VCaP (cell line): Measurements from ENCODE around the gene RAI1.

Source experiments
- H3K27ac ChIP-seq: fragments of 450-650 bp; 2 replicates; pipeline ENCODE4 v1.5.1; 2017
- TF ChIP-seq, protein P1 (sequence below): fragments of 450-650 bp; conservative IDR thresholded peaks from 2 replicates; pipeline ENCODE4 v1.5.1; 2017; ENCODE audit warnings: mild to moderate bottlenecking, moderate library complexity

Gene RAI1

GRCh38 chr17:17823433-17824118 is 142.3 kb downstream of the RAI1 start:
- peak overlapping the region; percentile 88 for H3K27ac ChIP-seq
- TF ChIP-seq, protein P1, sequence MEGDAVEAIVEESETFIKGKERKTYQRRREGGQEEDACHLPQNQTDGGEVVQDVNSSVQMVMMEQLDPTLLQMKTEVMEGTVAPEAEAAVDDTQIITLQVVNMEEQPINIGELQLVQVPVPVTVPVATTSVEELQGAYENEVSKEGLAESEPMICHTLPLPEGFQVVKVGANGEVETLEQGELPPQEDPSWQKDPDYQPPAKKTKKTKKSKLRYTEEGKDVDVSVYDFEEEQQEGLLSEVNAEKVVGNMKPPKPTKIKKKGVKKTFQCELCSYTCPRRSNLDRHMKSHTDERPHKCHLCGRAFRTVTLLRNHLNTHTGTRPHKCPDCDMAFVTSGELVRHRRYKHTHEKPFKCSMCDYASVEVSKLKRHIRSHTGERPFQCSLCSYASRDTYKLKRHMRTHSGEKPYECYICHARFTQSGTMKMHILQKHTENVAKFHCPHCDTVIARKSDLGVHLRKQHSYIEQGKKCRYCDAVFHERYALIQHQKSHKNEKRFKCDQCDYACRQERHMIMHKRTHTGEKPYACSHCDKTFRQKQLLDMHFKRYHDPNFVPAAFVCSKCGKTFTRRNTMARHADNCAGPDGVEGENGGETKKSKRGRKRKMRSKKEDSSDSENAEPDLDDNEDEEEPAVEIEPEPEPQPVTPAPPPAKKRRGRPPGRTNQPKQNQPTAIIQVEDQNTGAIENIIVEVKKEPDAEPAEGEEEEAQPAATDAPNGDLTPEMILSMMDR: no peak

- H3K27ac ChIP-seq: peak overlapping the region; percentile 88
- TF ChIP-seq, protein P1: no peak
These were observed 143.0 kb downstream of the RAI1 start for GRCh38 chr17:17824119-17824782.

- peak overlapping the region; percentile 88 for H3K27ac ChIP-seq
- TF ChIP-seq, protein P1: no peak
These were observed 143.7 kb downstream of the RAI1 start for GRCh38 chr17:17824783-17825614.

GRCh38 chr17:17826342-17826713 is 145.1 kb downstream of the RAI1 start:
- no peak overlapping the region; the same call in 1 of the 2 replicates for H3K27ac ChIP-seq
- TF ChIP-seq, protein P1: no peak

- H3K27ac ChIP-seq: no peak overlapping the region; the same call in 1 of the 2 replicates
- TF ChIP-seq, protein P1: no peak
These were observed 145.9 kb downstream of the RAI1 start for GRCh38 chr17:17826942-17827785.

- H3K27ac ChIP-seq: no peak overlapping the region
These were observed 146.8 kb downstream of the RAI1 start for GRCh38 chr17:17827826-17828621.

More at GRCh38 chr17:17827826-17828621, 146.8 kb downstream of the RAI1 start:
- TF ChIP-seq, protein P1: no peak
